GM23248 (cell line): Measurements from ENCODE around the gene ANKRD55. TPM values are rescaled to one million over a fixed set of nuclear protein-coding genes. Genes with fewer than 3 reads are reported as not detected.
A peak's percentile ranks its signal among the peaks of the same experiment; 100 is the strongest.

ENCODE experiments used
- DNase-seq: peaks from one replicate; pipeline ENCODE4 v3.0.0-alpha.2; 2015
- H2AFZ ChIP-seq: fragments of 200-600 bp; sonication (generic); 2 replicates; pipeline ENCODE4 v1.6.1; 2016; ENCODE audit warnings: antibody characterized with exemption
- H3F3A ChIP-seq: fragments of 200-600 bp; sonication (generic); 2 replicates; pipeline ENCODE4 v1.6.1; 2016; ENCODE audit warnings: mild to moderate bottlenecking, antibody characterized with exemption, mixed run types; ENCODE audit not compliant: insufficient read depth
- H3K27ac ChIP-seq: fragments of 200-600 bp; sonication (generic); 2 replicates; pipeline ENCODE4 v1.5.1; 2016; ENCODE audit warnings: mild to moderate bottlenecking
- H3K27me3 ChIP-seq: fragments of 200-600 bp; sonication (generic); replicated peaks from 2 replicates; pipeline ENCODE4 v1.6.1; 2016; ENCODE audit warnings: mild to moderate bottlenecking; ENCODE audit not compliant: insufficient read depth
- H3K36me3 ChIP-seq: fragments of 200-600 bp; sonication (generic); 2 replicates; pipeline ENCODE4 v1.6.1; 2016; ENCODE audit warnings: low read depth, mild to moderate bottlenecking
- H3K4me1 ChIP-seq: fragments of 200-600 bp; sonication (generic); 2 replicates; pipeline ENCODE4 v1.6.1; 2016; ENCODE audit warnings: mild to moderate bottlenecking; ENCODE audit not compliant: insufficient read depth
- H3K4me2 ChIP-seq: fragments of 200-600 bp; sonication (generic); one replicate; pipeline ENCODE4 v1.6.1; 2016; ENCODE audit warnings: mild to moderate bottlenecking; ENCODE audit not compliant: unreplicated experiment
- H3K4me3 ChIP-seq: fragments of 200-600 bp; sonication (generic); 2 replicates; pipeline ENCODE4 v1.5.1; 2016; ENCODE audit warnings: mild to moderate bottlenecking
- H3K79me2 ChIP-seq: fragments of 200-600 bp; sonication (generic); 2 replicates; pipeline ENCODE4 v1.6.1; 2016; ENCODE audit warnings: mild to moderate bottlenecking; ENCODE audit not compliant: insufficient read depth
- H3K9ac ChIP-seq: fragments of 200-600 bp; sonication (generic); 2 replicates; pipeline ENCODE4 v1.6.1; 2016; ENCODE audit warnings: mild to moderate bottlenecking
- H3K9me2 ChIP-seq: fragments of 200-600 bp; sonication (generic); 2 replicates; pipeline ENCODE4 v1.6.1; 2016; ENCODE audit warnings: mixed run types, mild to moderate bottlenecking, moderate library complexity; ENCODE audit not compliant: insufficient read depth
- H3K9me3 ChIP-seq: fragments of 200-600 bp; sonication (generic); one replicate; pipeline ENCODE4 v1.6.1; 2017; ENCODE audit warnings: low read depth
- H4K20me1 ChIP-seq: fragments of 200-600 bp; sonication (generic); 2 replicates; pipeline ENCODE4 v1.6.0; 2016; ENCODE audit not compliant: insufficient read depth
- EZH2 ChIP-seq: fragments of 200-600 bp; sonication (generic); IDR thresholded peaks from 2 replicates; pipeline ENCODE4 v1.6.1; 2018; ENCODE audit warnings: antibody characterized with exemption, mild to moderate bottlenecking; ENCODE audit not compliant: insufficient read depth, poor library complexity, severe bottlenecking
- EZH2phosphoT487 ChIP-seq: fragments of 200-600 bp; sonication (generic); IDR thresholded peaks from 2 replicates; pipeline ENCODE4 v1.6.1; 2018; ENCODE audit warnings: antibody characterized with exemption, moderate library complexity, mild to moderate bottlenecking, low read depth; ENCODE audit not compliant: insufficient read depth
- WGBS, 2 experiments: methylation state at CpG; one replicate each; pipeline ENCODE4 v1.1.6; 2015 to 2017; ENCODE audit warnings: low lambda C conversion rate in 2 of 2, low coverage in 1 of 2; ENCODE audit errors: missing lambda C conversion rate in 2 of 2; 5-methylcytosine and 5-hydroxymethylcytosine counted together
- in situ Hi-C: fragments of 300-500 bp; cut with MboI; formaldehyde crosslinking; loops from 2 replicates; pipeline ENCODE4 v1.15.0; 2020
- polyA plus RNA-seq: library from polyadenylated mRNA; unstranded; fragments of >200 nt; fragmentation: Nextera tagmentation; extraction: Ambion mirVana; gene quantifications from 2 replicates; pipeline ENCODE4 v1.2.1, GENCODE V29; 2016
- small RNA-seq: library from RNA; depleted of rRNA; stranded (forward); fragments of <200 nt; gene quantifications from one replicate; pipeline ENCODE3, GENCODE V24; 2014; ENCODE audit warnings: low read depth, low replicate concordance
- total RNA-seq: library from RNA; depleted of rRNA; stranded (reverse); fragments of >200 nt; shearing (Covaris generic); gene quantifications from 2 replicates; pipeline ENCODE4 v1.2.3, GENCODE V29; 2014; rRNA removed

Gene ANKRD55
- total and polyA plus RNA-seq, 2 experiments from 2014 or later: not detected

- H3K4me2 ChIP-seq: no peak overlapping the region
- no peaks in the 10 kb centered on the region for H3K36me3 ChIP-seq
- DNase-seq: peak; percentile 23
- no peak overlapping the region for H3K9ac ChIP-seq
- H2AFZ ChIP-seq: no peak overlapping the region
- TF ChIP-seq EZH2phosphoT487: no peak
- TF ChIP-seq EZH2: no peak
- peaks cover 12% of the 10 kb centered on the region for H3F3A ChIP-seq
- no peak overlapping the region for H3K4me3 ChIP-seq
- no peaks in the 10 kb centered on the region for H3K9me3 ChIP-seq
- H3K79me2 ChIP-seq: no peaks in the 10 kb centered on the region
- no peak overlapping the region for H3K27ac ChIP-seq
- no peaks in the 10 kb centered on the region for H3K27me3 ChIP-seq
- in situ Hi-C loops: no loop called here
- H4K20me1 ChIP-seq: no peaks in the 10 kb centered on the region
- WGBS, 2 experiments: 41 to 67% methylated on average over 1 of the region's 1 CpG
- H3K4me1 ChIP-seq: peaks cover 8% of the 10 kb centered on the region
- no peaks in the 10 kb centered on the region for H3K9me2 ChIP-seq
These were observed 180.4 kb downstream of the ANKRD55 start for GRCh38 chr5:56052735-56053134.

GRCh38 chr5:56050551-56051255 lies 182.4 kb downstream of the ANKRD55 start:
- H3K4me3 ChIP-seq: no peak overlapping the region
- no peak overlapping the region for H3K4me2 ChIP-seq
- H3F3A ChIP-seq: no peaks in the 10 kb centered on the region
- no peaks in the 10 kb centered on the region for H3K79me2 ChIP-seq
- H3K4me1 ChIP-seq: 0 out of 2 replicates have a peak, but pooled peaks cover 3% of the 10 kb centered on the region
- DNase-seq: no peak
- no peaks in the 10 kb centered on the region for H3K36me3 ChIP-seq
- no peaks in the 10 kb centered on the region for H3K27me3 ChIP-seq
- no peak overlapping the region for H3K27ac ChIP-seq
- no peak overlapping the region for H2AFZ ChIP-seq
- WGBS, 2 experiments: 17 to 25% methylated on average over 1 of the region's 1 CpG
- no peaks in the 10 kb centered on the region for H4K20me1 ChIP-seq
- TF ChIP-seq EZH2phosphoT487 (no peak), EZH2 (no peak)
- H3K9me3 ChIP-seq: no peaks in the 10 kb centered on the region
- in situ Hi-C loops: no loop called here
- H3K9me2 ChIP-seq: no peaks in the 10 kb centered on the region
- no peak overlapping the region for H3K9ac ChIP-seq

Small RNA genes lying within 50 kb of the gene (small RNA-seq; reads per million reads assigned to genes)
- gene RNA5SP184 (not detected), gene RNA5SP185 (not detected), gene RNU6-299P (not detected)

Other genes with a start within 250 kb of the ANKRD55 start
- gene IL6ST, start 238.4 kb downstream of the ANKRD55 start, total RNA-seq: 186 and 197 TPM in 2 replicates
- 220 and 242 TPM in 2 replicates for gene IL6ST, start 238.4 kb downstream of the ANKRD55 start, polyA plus RNA-seq